GM21737 (cell line): Measurements from ENCODE around the gene GPATCH3.
"Not testable (repeated sequence)": the region's sequence is repeated elsewhere in the genome, so short reads cannot be mapped to it uniquely, and the experiment has no call there.

ENCODE experiments used
- ATAC-seq: cut with Tn5 transposase; IDR thresholded peaks from one replicate; pipeline ENCODE4 v1.9.1; 2021; ENCODE audit warnings: mild to moderate bottlenecking, moderate library complexity; ENCODE audit not compliant: unreplicated experiment

Gene GPATCH3, protein sequence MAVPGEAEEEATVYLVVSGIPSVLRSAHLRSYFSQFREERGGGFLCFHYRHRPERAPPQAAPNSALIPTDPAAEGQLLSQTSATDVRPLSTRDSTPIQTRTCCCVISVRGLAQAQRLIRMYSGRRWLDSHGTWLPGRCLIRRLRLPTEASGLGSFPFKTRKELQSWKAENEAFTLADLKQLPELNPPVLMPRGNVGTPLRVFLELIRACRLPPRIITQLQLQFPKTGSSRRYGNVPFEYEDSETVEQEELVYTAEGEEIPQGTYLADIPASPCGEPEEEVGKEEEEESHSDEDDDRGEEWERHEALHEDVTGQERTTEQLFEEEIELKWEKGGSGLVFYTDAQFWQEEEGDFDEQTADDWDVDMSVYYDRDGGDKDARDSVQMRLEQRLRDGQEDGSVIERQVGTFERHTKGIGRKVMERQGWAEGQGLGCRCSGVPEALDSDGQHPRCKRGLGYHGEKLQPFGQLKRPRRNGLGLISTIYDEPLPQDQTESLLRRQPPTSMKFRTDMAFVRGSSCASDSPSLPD

DNA sequence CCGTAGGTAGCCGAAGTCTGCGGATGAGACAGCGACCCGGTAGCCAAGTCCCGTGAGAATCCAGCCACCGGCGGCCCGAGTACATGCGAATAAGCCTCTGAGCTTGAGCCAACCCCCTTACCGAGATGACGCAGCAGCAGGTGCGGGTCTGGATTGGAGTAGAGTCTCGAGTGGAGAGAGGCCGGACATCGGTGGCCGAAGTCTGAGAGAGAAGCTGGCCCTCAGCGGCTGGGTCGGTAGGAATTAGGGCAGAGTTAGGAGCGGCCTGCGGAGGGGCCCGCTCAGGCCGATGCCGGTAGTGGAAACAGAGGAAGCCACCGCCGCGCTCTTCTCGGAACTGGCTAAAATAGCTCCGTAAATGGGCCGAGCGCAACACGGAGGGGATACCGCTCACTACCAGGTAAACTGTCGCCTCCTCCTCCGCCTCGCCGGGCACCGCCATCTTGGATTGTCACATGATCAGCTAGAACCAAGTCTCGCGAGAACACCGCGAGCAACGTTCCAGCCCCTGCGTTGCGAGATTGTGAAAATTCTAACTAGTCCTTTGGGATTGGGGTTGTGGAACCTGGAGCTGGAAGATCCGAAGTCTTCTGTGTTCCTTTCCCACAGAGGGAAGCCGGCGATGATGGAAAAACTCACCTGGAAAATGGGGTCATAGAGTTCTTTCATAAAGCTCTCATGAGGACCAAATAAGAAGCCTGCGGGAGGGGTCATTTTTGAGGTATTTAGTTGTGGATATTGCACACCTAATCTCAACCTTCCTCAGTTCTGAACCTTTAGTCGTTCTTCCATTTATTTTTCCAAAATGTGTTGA, at the start of gene GPATCH3:
Gene GPATCH3, minus strand, starts transcription at position 467 of the 814 bp plus-strand sequence. Its CDS starts 25 bp downstream, at position 442.
- ATAC-seq: peak; percentile 86

DNA sequence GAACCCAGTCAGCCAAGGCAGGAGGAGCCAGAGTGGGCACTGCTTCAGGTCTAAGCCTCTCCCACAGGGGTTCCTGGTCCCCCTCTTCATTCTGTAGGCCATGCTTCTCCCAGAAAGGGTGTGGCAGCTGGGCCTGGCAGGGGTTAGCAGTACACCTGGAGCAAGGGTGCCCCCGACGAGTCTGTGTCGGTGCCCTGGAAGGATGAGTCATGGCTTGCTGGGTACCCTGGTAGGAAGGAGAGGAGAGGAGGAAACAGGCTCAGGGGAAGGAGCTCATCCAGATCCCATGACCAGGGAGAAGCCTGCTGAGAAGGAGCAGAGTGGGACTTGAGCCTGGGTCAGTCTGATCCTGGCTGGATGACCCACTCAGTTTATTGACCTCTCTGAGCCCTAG, 49.7 kb upstream of the GPATCH3 start:
- no peak for ATAC-seq

- no peak for ATAC-seq
Measured at GRCh38 chr1:26949266-26949925, 49.1 kb upstream of the GPATCH3 start.

- not testable (repeated sequence) for ATAC-seq
Measured at GRCh38 chr1:26948725-26949057, 48.4 kb upstream of the GPATCH3 start.

DNA sequence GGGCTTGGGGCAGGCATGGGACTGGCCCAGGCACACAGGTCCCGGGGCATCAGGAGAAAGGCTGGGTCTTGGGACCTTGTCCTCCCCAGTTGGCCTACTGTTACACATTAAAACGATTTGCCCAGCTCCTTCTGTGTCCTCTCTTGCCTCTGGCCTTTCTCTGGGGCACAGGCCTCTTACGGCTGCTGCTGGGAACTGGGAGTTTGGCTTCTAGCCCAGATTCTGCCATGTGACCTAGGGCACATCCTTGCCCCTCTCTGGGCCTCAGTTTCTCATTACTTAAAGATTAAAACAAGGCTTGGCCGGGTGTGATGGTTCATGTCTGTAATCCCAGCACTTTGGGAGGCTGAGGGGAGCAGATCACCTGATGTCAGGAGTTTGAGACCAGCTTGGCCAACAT, 46.0 kb upstream of the GPATCH3 start:
- ATAC-seq: no peak

GRCh38 chr1:26945728-26946127, 45.5 kb upstream of the GPATCH3 start:
- no peak for ATAC-seq

- ATAC-seq: no peak
Measured at GRCh38 chr1:26945138-26945537, 44.9 kb upstream of the GPATCH3 start.

- ATAC-seq: no peak
Measured at GRCh38 chr1:26942656-26943055, 42.4 kb upstream of the GPATCH3 start.

- ATAC-seq: no peak
Measured at GRCh38 chr1:26941311-26941710, 41.0 kb upstream of the GPATCH3 start.

DNA sequence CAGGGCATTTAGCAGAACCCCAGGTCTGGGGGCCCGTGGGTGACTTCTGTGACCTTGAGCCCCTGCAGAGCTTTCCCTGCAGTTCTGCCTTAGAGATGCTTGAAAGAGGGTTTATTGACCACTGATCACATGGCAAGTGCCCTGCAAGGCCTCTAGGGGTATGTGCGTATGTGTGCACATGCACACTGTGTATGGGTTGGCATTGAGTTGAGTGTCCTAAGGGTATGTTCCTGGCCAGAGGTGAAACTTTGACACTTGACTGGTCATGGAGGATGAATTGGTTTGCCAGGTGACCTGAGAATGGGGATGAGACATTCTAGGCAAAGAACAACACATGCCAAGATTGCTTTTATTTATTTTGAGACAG, 38.4 kb upstream of the GPATCH3 start:
- no peak for ATAC-seq

GRCh38 chr1:26938004-26938658, 37.9 kb upstream of the GPATCH3 start:
- ATAC-seq: no peak

DNA sequence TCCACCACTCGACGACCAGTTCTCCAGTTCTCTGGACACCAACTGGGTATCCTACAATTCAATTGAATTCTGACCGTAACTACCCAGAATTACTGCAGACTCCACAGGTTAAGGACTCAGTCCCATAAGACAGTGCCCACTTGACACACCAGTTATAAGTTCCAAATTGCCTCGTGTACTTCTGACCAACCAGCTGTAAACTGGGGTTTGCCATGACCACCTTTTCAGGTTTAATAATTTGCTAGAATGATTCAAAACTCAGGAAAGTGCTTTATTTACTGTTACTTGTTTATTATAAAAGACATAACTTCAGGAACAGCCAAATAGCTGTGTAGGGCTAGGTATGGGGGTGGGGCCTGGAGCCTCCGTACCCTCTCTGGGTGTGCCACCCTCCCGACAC, 36.6 kb upstream of the GPATCH3 start:
- no peak for ATAC-seq

DNA sequence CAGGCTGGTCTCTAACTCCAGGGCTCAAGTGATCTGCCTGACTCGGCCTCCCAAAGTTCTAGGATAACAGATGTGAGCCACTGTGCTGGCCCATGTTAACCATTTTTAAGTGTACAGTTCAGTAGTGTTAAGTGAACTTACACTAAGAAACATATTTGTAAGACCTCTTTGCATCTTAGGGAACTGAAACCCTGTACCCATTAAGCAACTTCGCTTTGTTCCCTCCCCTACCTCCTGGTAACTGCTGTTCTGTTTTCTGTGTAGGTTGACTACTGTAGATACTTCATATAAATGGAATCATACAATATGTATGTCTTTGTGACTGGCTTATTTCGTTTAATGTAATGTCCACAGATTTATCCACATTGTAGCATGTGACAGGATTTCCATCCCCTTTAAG, 32.3 kb upstream of the GPATCH3 start:
- no peak for ATAC-seq

- no peak for ATAC-seq
Measured at GRCh38 chr1:26923711-26924110, 23.4 kb upstream of the GPATCH3 start.

- ATAC-seq: no peak
Measured at GRCh38 chr1:26922901-26923300, 22.6 kb upstream of the GPATCH3 start.

GRCh38 chr1:26922431-26922729, 22.1 kb upstream of the GPATCH3 start:
- ATAC-seq: no peak

GRCh38 chr1:26921540-26922430, 21.5 kb upstream of the GPATCH3 start, which contains the start of gene NUDC:
NUDC (plus strand) TSS chr1:26921743; CDS start chr1:26921849, 106 bp downstream.
- peak; percentile 95 for ATAC-seq

DNA sequence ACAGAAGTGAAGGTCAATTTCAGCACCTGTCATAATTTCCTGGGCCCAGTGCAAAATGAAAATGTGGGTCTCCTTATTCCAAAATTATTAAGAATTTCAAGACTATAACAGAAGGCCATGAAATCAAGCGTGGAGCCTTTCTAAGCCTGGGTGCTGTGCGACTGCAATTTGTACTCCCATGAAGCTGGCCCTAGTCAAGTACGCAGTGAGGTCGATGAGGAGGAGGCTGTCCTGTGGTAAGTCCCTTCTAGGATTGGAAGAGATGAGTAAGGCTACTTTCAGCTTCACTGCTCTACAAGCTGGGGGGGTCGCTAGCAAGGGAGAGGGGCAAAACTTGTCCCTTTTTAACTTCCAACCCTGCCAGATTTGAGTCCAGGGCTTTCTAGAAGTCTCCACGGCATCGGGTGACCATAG, 20.9 kb upstream of the GPATCH3 start:
- peak; percentile 16 for ATAC-seq

GRCh38 chr1:26915204-26915842, 15.1 kb upstream of the GPATCH3 start:
- no peak for ATAC-seq
